Loucy (cell line): ENCODE measurements around the gene NFAT5.

Source experiments
- EZH2phosphoT487 ChIP-seq: fragments of 200-600 bp; IDR thresholded peaks from 2 replicates; pipeline ENCODE4 v1.6.1; 2018; ENCODE audit warnings: antibody characterized with exemption, mild to moderate bottlenecking, moderate library complexity, borderline replicate concordance
- TF ChIP-seq, protein P1 (sequence below): fragments of 200-600 bp; sonication (generic); conservative IDR thresholded peaks from 2 replicates; pipeline ENCODE4 v1.5.1; 2014; ENCODE audit warnings: mild to moderate bottlenecking, antibody characterized with exemption, low read length

GRCh38 chr16:69589434-69590269 lies 23.9 kb downstream of the NFAT5 start:
- no peak for TF ChIP-seq EZH2phosphoT487
- TF ChIP-seq, protein P1, sequence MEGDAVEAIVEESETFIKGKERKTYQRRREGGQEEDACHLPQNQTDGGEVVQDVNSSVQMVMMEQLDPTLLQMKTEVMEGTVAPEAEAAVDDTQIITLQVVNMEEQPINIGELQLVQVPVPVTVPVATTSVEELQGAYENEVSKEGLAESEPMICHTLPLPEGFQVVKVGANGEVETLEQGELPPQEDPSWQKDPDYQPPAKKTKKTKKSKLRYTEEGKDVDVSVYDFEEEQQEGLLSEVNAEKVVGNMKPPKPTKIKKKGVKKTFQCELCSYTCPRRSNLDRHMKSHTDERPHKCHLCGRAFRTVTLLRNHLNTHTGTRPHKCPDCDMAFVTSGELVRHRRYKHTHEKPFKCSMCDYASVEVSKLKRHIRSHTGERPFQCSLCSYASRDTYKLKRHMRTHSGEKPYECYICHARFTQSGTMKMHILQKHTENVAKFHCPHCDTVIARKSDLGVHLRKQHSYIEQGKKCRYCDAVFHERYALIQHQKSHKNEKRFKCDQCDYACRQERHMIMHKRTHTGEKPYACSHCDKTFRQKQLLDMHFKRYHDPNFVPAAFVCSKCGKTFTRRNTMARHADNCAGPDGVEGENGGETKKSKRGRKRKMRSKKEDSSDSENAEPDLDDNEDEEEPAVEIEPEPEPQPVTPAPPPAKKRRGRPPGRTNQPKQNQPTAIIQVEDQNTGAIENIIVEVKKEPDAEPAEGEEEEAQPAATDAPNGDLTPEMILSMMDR, result no peak
